GM21723 (cell line): Measurements from ENCODE around the gene C6orf89.

ENCODE experiments used
- ATAC-seq: cut with Tn5 transposase; IDR thresholded peaks from one replicate; pipeline ENCODE4 v1.9.1; 2021; ENCODE audit warnings: mild to moderate bottlenecking, moderate library complexity; ENCODE audit not compliant: unreplicated experiment

The C6orf89 gene

DNA sequence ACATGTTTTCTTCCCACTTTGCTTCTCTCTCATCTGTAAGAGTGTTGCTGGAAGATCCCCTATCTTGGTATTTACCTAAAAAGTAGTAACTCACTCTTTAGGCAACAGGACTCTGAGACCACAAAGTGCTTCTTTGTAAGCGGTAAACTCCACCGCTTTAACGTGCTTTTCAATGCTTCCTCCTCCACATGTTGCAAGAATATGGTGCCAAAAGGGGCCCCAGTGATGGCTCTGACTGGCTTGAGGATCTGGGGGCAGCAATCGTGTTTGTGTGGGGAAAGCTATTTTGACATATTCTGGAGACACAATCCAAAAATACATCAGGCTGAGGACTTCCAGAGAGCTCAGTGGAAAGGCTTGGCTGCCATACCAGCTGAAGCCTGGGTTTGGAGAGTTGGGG, 34.1 kb upstream of the C6orf89 start:
- no peak for ATAC-seq

GRCh38 chr6:36852481-36853147, 33.1 kb upstream of the C6orf89 start:
- ATAC-seq: no peak

GRCh38 chr6:36853325-36853724, 32.4 kb upstream of the C6orf89 start:
- ATAC-seq: no peak

DNA sequence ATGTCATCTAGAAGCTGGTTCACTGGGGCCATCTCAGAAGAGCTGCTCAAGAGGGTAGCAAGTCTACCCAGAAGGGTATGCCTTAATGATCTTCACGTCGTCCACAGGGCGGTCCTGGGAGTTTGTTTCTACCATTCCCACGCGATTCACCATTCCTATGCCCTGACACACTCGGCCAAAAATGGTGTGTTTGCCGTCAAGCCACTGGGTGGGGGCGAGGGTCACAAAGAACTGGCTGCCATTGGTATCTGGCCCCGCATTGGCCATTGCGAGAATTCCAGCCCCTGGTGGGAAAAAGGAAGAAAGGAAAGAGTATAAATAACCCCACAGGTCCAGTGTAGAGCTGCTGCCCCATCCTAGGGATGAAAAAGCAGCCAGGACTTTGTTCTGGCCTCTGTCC, 30.0 kb upstream of the C6orf89 start:
- ATAC-seq: no peak

DNA sequence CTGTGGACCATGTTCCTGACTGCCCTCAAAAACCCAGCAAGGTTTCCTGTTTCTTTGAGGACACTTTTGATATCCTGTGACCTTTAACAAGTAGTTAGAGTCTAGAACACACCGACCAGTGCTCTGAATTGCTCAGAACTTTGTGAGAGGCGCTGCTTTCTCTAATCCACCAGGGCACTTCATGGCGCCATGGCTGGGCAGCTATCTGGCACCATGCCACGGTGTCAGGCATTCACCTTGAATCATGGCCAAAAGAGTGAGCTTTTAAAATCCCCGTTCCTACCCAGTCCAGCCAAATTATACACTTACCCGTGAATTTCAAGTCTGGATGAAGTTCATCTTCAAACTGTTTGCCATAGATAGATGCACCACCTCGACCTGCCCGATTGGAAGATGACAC, 29.5 kb upstream of the C6orf89 start:
- ATAC-seq: no peak

GRCh38 chr6:36857325-36857724, 28.4 kb upstream of the C6orf89 start:
- no peak for ATAC-seq

DNA sequence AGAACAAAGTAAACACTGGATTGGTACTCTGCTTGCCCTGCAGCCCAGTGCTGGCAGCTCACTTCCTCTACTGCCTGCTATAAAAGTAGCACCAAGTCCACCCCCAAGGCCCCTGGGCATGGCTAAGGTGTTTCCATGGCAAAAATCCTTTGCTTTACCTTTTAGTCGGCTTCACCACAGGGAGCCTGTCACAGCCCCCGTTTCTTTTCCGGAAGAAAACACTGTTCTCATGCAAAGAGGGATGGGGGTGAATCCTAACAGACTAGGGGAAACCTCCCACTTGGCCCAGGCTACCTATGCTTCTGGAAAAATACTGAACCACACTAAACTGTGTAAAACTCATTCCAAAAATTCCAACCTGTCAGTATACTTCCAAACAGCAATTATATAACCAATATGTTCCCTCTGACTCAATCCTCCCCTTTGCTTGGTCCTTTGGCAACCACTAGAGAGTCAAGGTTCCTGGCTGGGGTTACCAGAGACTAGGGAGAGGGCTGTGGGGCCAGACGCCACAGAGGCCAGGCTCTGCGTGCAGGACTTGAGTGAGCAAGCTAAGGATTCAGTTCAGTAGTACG, 27.3 kb upstream of the C6orf89 start:
- no peak for ATAC-seq

DNA sequence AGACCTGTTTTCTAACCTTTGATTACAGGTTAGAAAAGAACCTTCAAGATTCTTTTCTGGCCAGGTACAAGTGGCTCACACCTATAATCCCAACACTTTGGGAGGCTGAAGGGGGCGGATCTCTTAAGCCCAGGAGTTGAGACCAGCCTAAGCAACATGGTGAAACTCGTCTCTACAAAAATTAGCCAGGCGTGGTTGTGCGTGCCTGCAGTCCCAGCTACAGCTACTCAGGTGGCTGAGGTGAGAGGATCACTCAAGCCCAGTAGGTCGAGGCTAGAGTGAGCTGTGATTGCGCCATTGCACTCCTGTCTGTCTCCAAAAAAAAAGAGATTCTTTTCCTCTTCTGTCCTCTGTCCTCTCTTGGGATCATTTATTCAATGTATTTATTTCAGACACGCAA, 25.6 kb upstream of the C6orf89 start:
- ATAC-seq: no peak

GRCh38 chr6:36862164-36862847, 23.4 kb upstream of the C6orf89 start:
- no peak for ATAC-seq

DNA sequence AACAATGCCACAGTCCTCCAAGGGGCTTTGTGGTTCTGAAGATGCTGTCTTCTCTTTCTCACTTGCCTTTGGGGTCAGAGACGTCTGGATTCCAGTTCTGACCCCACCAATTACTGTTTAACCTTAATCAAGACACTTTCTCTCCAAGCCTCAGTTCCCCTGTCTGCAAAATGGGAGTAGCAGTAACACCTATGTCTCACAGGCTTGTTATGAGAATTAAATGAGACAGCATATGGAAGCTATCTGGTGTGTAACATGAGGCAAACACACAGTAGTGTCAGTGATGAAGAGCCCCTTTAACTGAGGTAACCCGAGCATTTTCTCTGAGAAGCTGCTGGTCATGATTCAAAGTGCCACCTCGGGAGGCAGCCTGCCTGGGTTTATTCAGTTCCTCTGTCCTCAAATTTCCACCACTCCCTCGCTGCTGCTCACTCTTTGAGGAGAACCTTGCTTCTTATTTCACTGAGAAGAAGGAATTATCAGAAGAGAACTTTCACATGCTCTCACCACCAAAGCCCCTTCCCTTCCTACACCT, 22.8 kb upstream of the C6orf89 start:
- no peak for ATAC-seq

DNA sequence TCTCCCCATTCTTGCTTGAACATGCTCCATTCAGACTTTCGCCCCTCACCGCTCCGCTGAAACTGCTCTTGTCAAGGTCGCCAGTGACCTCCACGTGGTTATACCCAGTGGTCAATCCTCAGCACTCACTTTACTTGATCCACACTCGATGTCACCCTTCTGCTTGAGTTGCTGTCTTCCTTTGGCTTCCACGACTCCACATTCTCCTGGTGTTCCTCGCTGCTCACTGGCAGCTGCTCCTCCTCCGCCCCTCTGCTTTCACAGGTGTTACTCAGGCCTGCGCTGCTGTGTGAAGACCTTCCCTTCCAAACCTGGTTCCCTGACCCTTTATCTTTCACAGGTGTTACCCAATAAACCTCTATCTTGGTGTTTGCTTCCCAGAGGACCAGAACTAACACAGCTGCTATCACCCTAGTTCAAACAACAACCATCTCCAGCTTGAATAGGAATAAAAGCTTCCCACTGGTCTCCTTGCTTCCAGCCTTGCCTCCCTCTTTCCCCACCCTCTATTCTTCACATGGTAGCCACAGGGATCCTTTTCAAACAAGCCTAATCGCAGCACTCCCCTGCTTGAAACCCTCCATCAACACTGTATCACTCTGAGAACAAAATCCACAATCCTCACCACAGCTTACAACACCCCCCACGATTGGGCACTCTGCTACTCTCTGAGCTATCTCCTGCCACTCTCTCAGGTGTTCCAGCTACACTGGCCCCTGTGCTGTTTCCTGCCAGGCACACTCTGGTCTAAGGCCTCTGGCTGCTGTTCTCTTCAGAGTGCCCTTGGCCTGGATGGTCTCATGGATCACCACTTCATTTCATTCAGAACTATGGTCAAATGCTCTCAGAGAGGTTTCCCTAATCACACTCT, 21.8 kb upstream of the C6orf89 start:
- ATAC-seq: no peak

DNA sequence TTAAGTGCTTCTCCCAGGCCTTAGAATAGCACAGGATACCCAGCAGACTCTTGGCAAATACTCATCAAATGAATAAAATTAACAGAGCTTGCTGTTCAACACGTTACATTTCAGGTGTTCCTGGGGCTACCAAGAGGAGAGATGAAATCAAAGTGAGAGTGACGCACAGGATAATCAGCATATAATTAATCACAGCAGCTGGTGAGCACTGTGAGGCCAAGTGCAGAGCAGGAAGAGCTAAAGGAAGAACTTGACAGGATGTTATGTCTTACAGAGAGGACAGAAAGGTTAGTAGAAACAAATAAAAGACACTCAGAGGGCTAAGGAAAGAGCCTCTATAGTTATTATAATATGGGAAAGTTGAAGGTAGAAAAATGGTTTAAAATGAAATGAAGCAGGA, 19.9 kb upstream of the C6orf89 start:
- ATAC-seq: no peak

GRCh38 chr6:36867471-36868224, 18.1 kb upstream of the C6orf89 start:
- no peak for ATAC-seq

GRCh38 chr6:36871686-36872085, 14.1 kb upstream of the C6orf89 start:
- no peak for ATAC-seq

GRCh38 chr6:36873115-36873514, 12.6 kb upstream of the C6orf89 start:
- no peak for ATAC-seq

- no peak for ATAC-seq
Observed at GRCh38 chr6:36873612-36874442, 11.9 kb upstream of the C6orf89 start.

DNA sequence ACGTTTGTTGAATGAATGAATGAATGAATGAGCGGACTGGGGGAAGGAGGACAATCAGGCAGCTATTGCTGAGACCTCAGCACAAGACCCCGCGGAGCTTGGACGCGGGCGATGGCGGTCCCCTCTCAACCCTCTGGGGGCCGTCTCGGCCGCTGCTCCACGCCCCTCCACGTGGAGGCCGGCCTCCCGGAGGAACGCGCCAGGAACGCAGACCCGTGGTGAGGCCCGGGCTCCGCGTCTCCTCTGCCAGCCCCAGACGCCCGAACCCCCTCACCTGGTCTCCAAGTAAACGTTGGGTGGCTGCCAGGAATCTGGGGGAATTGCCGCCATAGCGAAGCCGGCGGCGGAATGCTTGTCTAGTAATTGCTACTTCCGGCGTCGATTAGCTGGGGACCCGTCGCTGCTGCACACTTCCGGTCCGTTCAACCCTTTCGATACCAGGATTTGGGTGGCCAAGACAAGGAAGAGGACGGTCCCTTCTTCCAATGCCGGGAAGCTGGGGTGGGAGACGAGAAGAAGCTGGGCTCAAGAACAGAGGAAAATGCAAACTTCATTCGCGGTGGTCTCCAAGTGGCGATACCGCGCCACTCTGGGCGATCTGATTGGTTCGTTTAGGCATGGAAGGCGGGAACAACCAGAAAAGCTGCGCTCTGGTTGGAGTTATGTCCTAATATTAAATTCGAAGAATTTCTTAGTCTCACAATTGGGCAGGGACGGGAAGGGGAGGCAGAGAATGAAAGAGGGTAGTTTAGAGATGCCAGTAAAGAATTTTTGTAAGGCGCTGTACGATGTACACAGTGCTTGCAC, 11.1 kb upstream of the C6orf89 start, which contains the start of gene PPIL1:
Gene PPIL1 (minus strand): TSS at position 361 of the 807 bp plus-strand sequence. CDS start 31 bp downstream, at position 330.
- ATAC-seq: peak; percentile 81

DNA sequence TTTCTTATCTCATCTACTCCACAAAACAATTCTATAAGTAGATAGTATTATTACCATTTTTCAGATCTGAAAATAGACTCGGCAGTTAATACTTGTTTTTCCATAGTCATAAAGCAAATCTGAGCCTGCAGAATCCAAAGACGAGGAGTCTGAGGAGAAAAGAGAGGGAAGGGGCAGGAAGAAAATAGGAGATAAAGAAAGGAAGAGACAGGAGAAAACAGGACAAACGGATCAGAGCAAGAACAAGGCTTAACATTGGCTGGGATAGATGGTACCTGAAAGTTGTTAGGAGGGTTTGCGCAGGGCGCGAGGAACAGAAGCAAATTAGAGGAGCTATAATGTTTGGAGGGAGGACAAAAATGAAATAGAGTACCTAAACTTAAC, 10.5 kb upstream of the C6orf89 start:
- ATAC-seq: no peak

GRCh38 chr6:36884610-36885009, 1.1 kb upstream of the C6orf89 start:
- no peak for ATAC-seq
